PC-9 (cell line): ENCODE measurements around the gene ENPP7.

Experiments
- CTCF ChIP-seq: fragments of 200-600 bp; sonication (generic); conservative IDR thresholded peaks from 2 replicates; pipeline ENCODE4 v1.6.1; 2017; ENCODE audit warnings: mixed run types, antibody characterized with exemption, mild to moderate bottlenecking, moderate library complexity
- EZH2 ChIP-seq: fragments of 200-600 bp; sonication (generic); IDR thresholded peaks from 2 replicates; pipeline ENCODE4 v1.8.0; 2017; ENCODE audit warnings: antibody characterized with exemption, low read depth

GRCh38 chr17:79783891-79784290, 53.1 kb downstream of the ENPP7 start:
- TF ChIP-seq CTCF (no peak), EZH2 (no peak)
